BJ (cell line): Measurements from ENCODE around the gene SBK3. TPM values are rescaled to one million over a fixed set of nuclear protein-coding genes. Genes with fewer than 3 reads are reported as not detected.

Source experiments
- CTCF ChIA-PET: fragments of 350-600 bp; formaldehyde crosslinking; extraction: SDS; loops from one replicate; lab custom pipeline; 2021; ENCODE audit warnings: antibody characterized with exemption, inconsistent platforms; lab: Yijun Ruan, JAX
- POLR2A ChIA-PET: fragments of 300-600 bp; sonication (Branson Sonifier 250); formaldehyde crosslinking; extraction: SDS; loops from one replicate; lab custom pipeline; 2021; ENCODE audit warnings: antibody characterized with exemption; lab: Charles Lee
- DNase-seq: peaks from one replicate; pipeline ENCODE4 v3.0.0-alpha.2; 2011; ENCODE audit warnings: low read depth
- H3K27me3 ChIP-seq: 2 replicates; pipeline ENCODE4 v1.6.0; 2011; ENCODE audit warnings: low read length; ENCODE audit not compliant: control insufficient read depth, insufficient read depth
- H3K36me3 ChIP-seq: 2 replicates; pipeline ENCODE4 v1.5.1; 2011; ENCODE audit warnings: low read length; ENCODE audit not compliant: control insufficient read depth, insufficient read depth
- H3K4me3 ChIP-seq: 2 replicates; pipeline ENCODE4 v1.5.1; 2011; ENCODE audit warnings: low read depth, mild to moderate bottlenecking, control low read depth, low read length
- CTCF ChIP-seq: IDR thresholded peaks from 2 replicates; pipeline ENCODE4 v1.5.1; 2011; ENCODE audit warnings: low read depth, mild to moderate bottlenecking, control low read depth, inconsistent platforms, low read length, moderate library complexity; ENCODE audit not compliant: insufficient read depth
- polyA plus RNA-seq: library from polyadenylated mRNA; depleted of rRNA; stranded (reverse); fragments of >200 nt; gene quantifications from 2 replicates; pipeline ENCODE4 v1.2.3, GENCODE V29; 2011

SBK3 gene
- polyA plus RNA-seq, 1 experiment, result 0.11 TPM

DNA sequence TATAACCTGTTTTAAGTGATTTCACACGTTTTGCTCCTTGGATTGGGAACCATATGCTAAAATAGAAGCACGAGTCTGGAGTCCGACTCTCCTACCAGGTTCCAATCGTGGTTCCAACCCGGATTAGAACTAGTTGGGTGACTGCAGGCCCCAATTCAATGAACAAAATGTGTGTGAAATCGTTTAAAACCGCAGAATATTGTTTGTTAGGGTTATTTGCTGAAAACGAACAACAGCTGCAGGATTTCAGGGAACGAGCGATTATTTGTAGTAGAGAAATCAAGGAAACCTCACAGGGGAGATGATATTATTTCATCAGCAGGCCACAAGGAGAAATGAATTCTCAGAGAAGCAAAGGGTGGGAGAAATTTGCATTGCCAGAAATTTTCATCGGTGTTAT lies 40.4 kb downstream of the SBK3 start:
- no peak for DNase-seq
- peaks cover 18% of the 10 kb centered on the region for H3K36me3 ChIP-seq
- no peaks in the 10 kb centered on the region for H3K27me3 ChIP-seq
- no peak for TF ChIP-seq CTCF
- no peak overlapping the region for H3K4me3 ChIP-seq
- CTCF ChIA-PET, result interaction anchor here (0.8 to 3.1 kb wide), 20 partner anchors 9 to 369 kb away, joined by 3 to 106 read pairs (median 8); partner anchors contain the start of genes NAT14, SSC5D, TMEM238 and ZNF628
- POLR2A ChIA-PET, result no interaction called here

DNA sequence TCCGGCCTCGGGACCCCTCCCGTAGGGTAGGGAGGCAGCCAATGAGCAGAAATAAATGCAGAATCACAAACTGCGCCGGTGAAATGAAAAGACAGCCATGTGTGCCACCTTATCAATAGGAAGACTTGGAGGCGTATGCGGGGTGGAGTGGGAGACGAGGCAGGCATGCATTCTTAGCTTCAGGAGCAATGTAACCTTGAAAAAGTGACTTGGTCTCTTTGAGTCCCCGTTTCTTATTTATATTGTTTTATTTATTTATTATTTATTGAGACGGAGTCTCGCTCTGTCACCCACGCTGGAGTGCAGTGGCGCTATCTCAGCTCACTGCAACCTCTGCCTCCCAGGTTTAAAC lies 41.1 kb downstream of the SBK3 start:
- H3K27me3 ChIP-seq, result no peaks in the 10 kb centered on the region

DNA sequence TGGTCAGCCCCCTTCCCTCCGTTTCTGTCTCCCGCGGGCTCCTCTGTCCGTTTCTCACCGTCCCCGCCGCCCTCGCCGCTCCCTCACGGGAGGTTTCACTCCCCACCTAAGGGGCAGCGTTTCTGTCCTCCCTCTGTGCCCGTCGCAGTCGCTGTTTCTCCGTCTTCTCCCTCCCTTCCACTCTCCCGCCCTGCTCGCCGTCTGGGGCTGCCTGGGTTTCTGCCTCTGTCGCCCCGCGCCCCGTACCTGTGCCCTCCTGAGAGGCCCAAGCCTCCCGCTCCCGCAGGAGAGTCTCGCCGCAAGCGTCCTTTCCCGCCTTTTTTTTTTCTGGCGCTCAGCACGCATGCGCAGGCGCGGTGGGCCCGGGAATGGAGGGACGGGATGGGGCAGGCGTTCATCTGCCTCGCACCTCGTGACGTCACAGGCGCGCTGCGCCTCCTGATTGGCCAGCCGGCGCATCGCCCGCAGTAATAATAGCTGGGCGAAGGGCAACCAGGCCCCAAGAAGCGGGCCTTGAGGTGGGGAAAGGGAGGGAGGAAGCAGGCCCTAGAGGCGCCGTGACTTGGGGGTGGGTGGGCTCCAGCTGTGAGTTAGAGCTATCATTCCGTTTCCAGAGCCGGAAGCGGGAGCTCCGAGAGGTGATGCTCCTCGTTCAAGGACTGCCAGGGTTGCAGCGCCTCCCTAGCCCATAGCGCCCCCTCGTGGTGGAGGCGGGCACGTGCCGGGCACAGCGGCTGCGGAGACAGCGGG lies 41.7 kb downstream of the SBK3 start:
- no peaks in the 10 kb centered on the region for H3K27me3 ChIP-seq
- ChIA-PET CTCF (interaction anchor here (0.6 to 3.1 kb wide), 42 partner anchors 10 to 371 kb away, joined by 3 to 106 read pairs (median 5); partner anchors contain the start of genes FIZ1, ISOC2, NAT14 and SSC5D), POLR2A (interaction anchor here (0.6 to 1.2 kb wide), 2 partner anchors 11 to 37 kb away, joined by 4 to 11 read pairs; no protein-coding TSS in a partner anchor)
- TF ChIP-seq CTCF, result peak; percentile 98
- H3K4me3 ChIP-seq, result peak overlapping the region; percentile 45
- H3K36me3 ChIP-seq, result peaks cover 23% of the 10 kb centered on the region
- DNase-seq, result peak; percentile 31

More for the DNA sequence above, 41.1 kb downstream of the SBK3 start:
- H3K4me3 ChIP-seq, result no peak overlapping the region
- CTCF ChIA-PET, result interaction anchor here (0.6 to 3.1 kb wide), 41 partner anchors 10 to 372 kb away, joined by 3 to 106 read pairs (median 5); partner anchors contain the start of genes ISOC2, NAT14, SSC5D and TMEM238
- POLR2A ChIA-PET, result interaction anchor here (0.6 to 1.2 kb wide), 2 partner anchors 11 to 38 kb away, joined by 4 to 11 read pairs; no protein-coding TSS in a partner anchor
- TF ChIP-seq CTCF, result no peak
- peaks cover 22% of the 10 kb centered on the region for H3K36me3 ChIP-seq
- DNase-seq, result no peak

DNA sequence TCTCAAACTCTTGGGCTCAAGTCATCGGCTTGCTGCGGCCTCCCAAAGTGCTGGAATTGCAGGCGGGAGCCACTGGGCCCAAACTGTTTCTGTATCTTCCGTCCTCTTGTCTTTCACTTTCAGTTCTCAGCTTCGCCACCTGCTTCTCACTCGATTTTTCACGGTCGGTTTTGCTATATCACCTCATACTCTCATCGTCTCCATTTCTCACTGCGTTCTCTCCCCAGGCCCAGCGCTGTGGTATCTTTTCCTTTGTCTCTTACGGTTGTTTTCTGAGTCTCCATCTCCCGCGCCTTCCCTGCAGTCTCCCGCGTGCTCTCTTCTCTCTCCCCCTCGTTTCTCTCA lies 42.2 kb downstream of the SBK3 start:
- DNase-seq, result no peak
- H3K4me3 ChIP-seq, result no peak overlapping the region
- POLR2A ChIA-PET, result interaction anchor here (1.2 kb wide), 1 partner anchor 10 kb away, joined by 11 read pairs; no protein-coding TSS in a partner anchor
- CTCF ChIA-PET, result interaction anchor here (0.7 to 3.1 kb wide), 21 partner anchors 11 to 363 kb away, joined by 3 to 106 read pairs (median 6); partner anchors contain the start of genes FIZ1, ISOC2, NAT14 and SSC5D
- peaks cover 23% of the 10 kb centered on the region for H3K36me3 ChIP-seq
- H3K27me3 ChIP-seq, result no peaks in the 10 kb centered on the region
- no peak for TF ChIP-seq CTCF
